Posterior vena cava (tissue), 2 donors: ENCODE measurements around the gene ESRRB. TPM values are rescaled to one million over a fixed set of nuclear protein-coding genes. Genes with fewer than 3 reads are reported as not detected.

Experiments used
- DNase-seq: peaks from one replicate; pipeline ENCODE4 v3.0.0-alpha.2; 2020; ENCODE audit warnings: low spot score
- intact Hi-C, 2 donors: fragments of 100-400 bp; cut with DNase I; formaldehyde crosslinking; loops; one replicate each; pipeline versions ENCODE4 v1.14.1 to v1.14.2; 2022 to 2023
- long read RNA-seq, 2 donors: library from polyadenylated mRNA; unstranded; transcript quantifications; one replicate each; pipeline ENCODE4 v2.0.0, GENCODE V29; 2020 to 2021
- total RNA-seq, 2 donors: library from RNA; stranded (reverse); fragmentation: NEBNext Ultra II Directional; extraction: Animal tissue kit (Norgen Biotek cat#: 25700); gene quantifications; one replicate each; pipeline ENCODE4 v1.2.1, GENCODE V29; 2021
- donor health status: DM: yes; HTN: yes; CAD: no.
- donor health status: DM: yes; HTN: yes; CAD: no.

ESRRB gene
- total RNA-seq, result under 1 TPM; 0.60 to 0.95 TPM
- long read RNA-seq, donor 1, partial matches to known transcripts, result 0 of 6 reads
- long read RNA-seq, donor 1, other reads (novel, unspliced or antisense), result 5 of 6 reads
- long read RNA-seq, donor 2, result 0 reads

- DNase-seq, result peak; percentile 59
- intact Hi-C loops, result loop anchor here in 1 of 2 donors (1.0 kb wide), 1 partner anchor 21 kb away; no protein-coding TSS in a partner anchor
Observed at GRCh38 chr14:76375947-76376404, at the start of gene ESRRB. ESRRB (plus strand) TSS chr14:76376137; CDS start chr14:76376402, 265 bp downstream.

- intact Hi-C loops, result no loop called here
- peak; percentile 58 for DNase-seq
Observed at GRCh38 chr14:76326918-76327689, 48.8 kb upstream of the ESRRB start.

- intact Hi-C loops, result no loop called here
- DNase-seq, result peak; percentile 25
Observed at GRCh38 chr14:76328457-76329137, 47.3 kb upstream of the ESRRB start.

GRCh38 chr14:76329154-76329928 lies 46.6 kb upstream of the ESRRB start:
- peak; percentile 72 for DNase-seq
- intact Hi-C loops, result no loop called here

GRCh38 chr14:76329951-76330350 lies 46.0 kb upstream of the ESRRB start:
- DNase-seq, result peak; percentile 56
- intact Hi-C loops, result no loop called here

GRCh38 chr14:76330411-76331327 lies 45.3 kb upstream of the ESRRB start:
- DNase-seq, result peak; percentile 71
- intact Hi-C loops, result no loop called here

- peak; percentile 41 for DNase-seq
- intact Hi-C loops, result no loop called here
Observed at GRCh38 chr14:76331328-76332011, 44.5 kb upstream of the ESRRB start.

- DNase-seq, result peak; percentile 37
Observed at GRCh38 chr14:76333664-76334063, 42.3 kb upstream of the ESRRB start.

GRCh38 chr14:76334316-76334715 lies 41.6 kb upstream of the ESRRB start:
- intact Hi-C loops, result no loop called here
- peak; percentile 73 for DNase-seq

More at GRCh38 chr14:76333664-76334063, 42.3 kb upstream of the ESRRB start:
- intact Hi-C loops, result no loop called here

GRCh38 chr14:76336876-76337275 lies 39.1 kb upstream of the ESRRB start:
- DNase-seq, result peak; percentile 32
- intact Hi-C loops, result no loop called here

- DNase-seq, result peak; percentile 62
- intact Hi-C loops, result no loop called here
Observed at GRCh38 chr14:76337635-76338545, 38.0 kb upstream of the ESRRB start.

- DNase-seq, result peak; percentile 54
- intact Hi-C loops, result no loop called here
Observed at GRCh38 chr14:76339728-76340615, 36.0 kb upstream of the ESRRB start.

- intact Hi-C loops, result no loop called here
- DNase-seq, result peak; percentile 66
Observed at GRCh38 chr14:76343386-76343785, 32.6 kb upstream of the ESRRB start.

- intact Hi-C loops, result no loop called here
- DNase-seq, result peak; percentile 68
Observed at GRCh38 chr14:76346391-76347160, 29.4 kb upstream of the ESRRB start.

GRCh38 chr14:76348898-76349297 lies 27.0 kb upstream of the ESRRB start:
- peak; percentile 78 for DNase-seq
- intact Hi-C loops, result no loop called here
